Activated T-cell treated with anti-CD3 and anti-CD28 coated beads, Interleukin-2, amount 50 U/mL, for 72 hours (primary cell): ENCODE data around the gene DRD4. TPM values are rescaled to one million over a fixed set of nuclear protein-coding genes. Genes with fewer than 3 reads are reported as not detected.
"Not testable (repeated sequence)": the region's sequence is repeated elsewhere in the genome, so short reads cannot be mapped to it uniquely, and the experiment has no call there.

Source experiments
- ATAC-seq, 2 donors: fragments of 150-1000 bp; cut with Tn5 transposase; replicated peaks in 1 of 2; 2 replicates each; pipeline ENCODE4 v1.10.0; 2021; ENCODE audit warnings: moderate library complexity in 2 of 2, mild to moderate bottlenecking in 1 of 2
- DNase-seq, 2 donors: peaks; one replicate each; pipeline ENCODE4 v3.0.0; 2021 to 2022; ENCODE audit warnings: mixed read lengths in 1 of 2
- H3K27ac Mint-ChIP-seq: one replicate; pipeline ENCODE4 v1.8.0; 2022; ENCODE audit warnings: mild to moderate bottlenecking, moderate library complexity, mixed read lengths
- H3K27me3 Mint-ChIP-seq: one replicate; pipeline ENCODE4 v1.8.0; 2022; ENCODE audit warnings: low read depth, mixed read lengths
- H3K36me3 Mint-ChIP-seq, 2 donors: one replicate each; pipeline ENCODE4 v1.8.0; 2022; ENCODE audit warnings: mixed read lengths in 2 of 2, mild to moderate bottlenecking in 1 of 2; ENCODE audit not compliant: insufficient read depth in 2 of 2
- H3K4me1 Mint-ChIP-seq: one replicate; pipeline ENCODE4 v1.8.0; 2022; ENCODE audit warnings: low read depth, mixed read lengths
- H3K4me3 Mint-ChIP-seq, 2 donors: one replicate each; pipeline ENCODE4 v1.8.0; 2022; ENCODE audit warnings: mild to moderate bottlenecking in 2 of 2, mixed read lengths in 2 of 2, moderate library complexity in 2 of 2
- H3K9me3 Mint-ChIP-seq, 2 donors: one replicate each; pipeline ENCODE4 v1.8.0; 2022; ENCODE audit warnings: mixed read lengths in 2 of 2
- total RNA-seq, 2 donors: library from RNA; stranded (reverse); gene quantifications; one replicate each; pipeline ENCODE4 v1.2.3, GENCODE V29; 2022

Gene DRD4
- total RNA-seq, 2 donors from 2014 or later, result 1.7 to 2.0 TPM

- not testable (repeated sequence) for DNase-seq, H3K27ac Mint-ChIP-seq, H3K9me3 Mint-ChIP-seq, H3K27me3 Mint-ChIP-seq, ATAC-seq, H3K36me3 Mint-ChIP-seq, H3K4me3 Mint-ChIP-seq, H3K4me1 Mint-ChIP-seq
These were observed 10.6 kb downstream of the DRD4 start for GRCh38 chr11:647672-648158.

- DNase-seq, result no peak
- no peak for ATAC-seq
- H3K9me3 Mint-ChIP-seq, result no peaks in the 10 kb centered on the region
- no peaks in the 10 kb centered on the region for H3K27me3 Mint-ChIP-seq
- H3K27ac Mint-ChIP-seq, result no peak overlapping the region
- peaks cover 4% of the 10 kb centered on the region for H3K4me1 Mint-ChIP-seq
- peaks cover 3 to 12% of the 10 kb centered on the region in 2 donors for H3K36me3 Mint-ChIP-seq
- no peak overlapping the region for H3K4me3 Mint-ChIP-seq
These were observed 13.4 kb downstream of the DRD4 start for GRCh38 chr11:650482-650881.

- DNase-seq, H3K4me1 Mint-ChIP-seq, H3K4me3 Mint-ChIP-seq, H3K9me3 Mint-ChIP-seq, H3K36me3 Mint-ChIP-seq, ATAC-seq, H3K27ac Mint-ChIP-seq, H3K27me3 Mint-ChIP-seq: not testable (repeated sequence)
These were observed 16.1 kb downstream of the DRD4 start for GRCh38 chr11:653136-653535.

- no peak overlapping the region for H3K27ac Mint-ChIP-seq
- no peak for ATAC-seq
These were observed 16.8 kb downstream of the DRD4 start for GRCh38 chr11:653837-654236.

GRCh38 chr11:654444-654843, 17.4 kb downstream of the DRD4 start:
- not testable (repeated sequence) for H3K27ac Mint-ChIP-seq, H3K9me3 Mint-ChIP-seq, H3K4me1 Mint-ChIP-seq, H3K4me3 Mint-ChIP-seq, ATAC-seq, H3K27me3 Mint-ChIP-seq, H3K36me3 Mint-ChIP-seq, DNase-seq

More at GRCh38 chr11:653837-654236, 16.8 kb downstream of the DRD4 start:
- Mint-ChIP-seq H3K27me3 (no peaks in the 10 kb centered on the region), H3K36me3 (peaks cover 3 to 10% of the 10 kb centered on the region in 2 donors), H3K9me3 (no peaks in the 10 kb centered on the region), H3K4me1 (no peaks in the 10 kb centered on the region), H3K4me3 (no peak overlapping the region)
- DNase-seq, result no peak

GRCh38 chr11:655036-655726, 18.1 kb downstream of the DRD4 start:
- no peak overlapping the region for H3K27ac Mint-ChIP-seq
- peaks cover 3 to 6% of the 10 kb centered on the region in 2 donors for H3K36me3 Mint-ChIP-seq
- no peaks in the 10 kb centered on the region for H3K9me3 Mint-ChIP-seq

GRCh38 chr11:656426-656825, 19.4 kb downstream of the DRD4 start:
- ATAC-seq (peak in 1 of 2 donors; percentile 22), DNase-seq (no peak)
- Mint-ChIP-seq H3K4me1 (no peaks in the 10 kb centered on the region), H3K4me3 (no peak overlapping the region), H3K27ac (no peak overlapping the region), H3K9me3 (no peaks in the 10 kb centered on the region), H3K27me3 (no peaks in the 10 kb centered on the region), H3K36me3 (peaks cover 3 to 5% of the 10 kb centered on the region in 2 donors)

More at GRCh38 chr11:655036-655726, 18.1 kb downstream of the DRD4 start:
- Mint-ChIP-seq H3K4me1 (no peaks in the 10 kb centered on the region), H3K27me3 (no peaks in the 10 kb centered on the region), H3K4me3 (no peak overlapping the region)
- DNase-seq, result no peak
- no peak for ATAC-seq

- no peak overlapping the region for H3K27ac Mint-ChIP-seq
- H3K4me3 Mint-ChIP-seq, result no peak overlapping the region
- H3K9me3 Mint-ChIP-seq, result no peaks in the 10 kb centered on the region
- no peaks in the 10 kb centered on the region for H3K27me3 Mint-ChIP-seq
- no peak for DNase-seq
- H3K4me1 Mint-ChIP-seq, result no peaks in the 10 kb centered on the region
- peak in 1 of 2 donors; percentile 11 for ATAC-seq
- peaks cover 3 to 4% of the 10 kb centered on the region in 2 donors for H3K36me3 Mint-ChIP-seq
These were observed 19.8 kb downstream of the DRD4 start for GRCh38 chr11:656866-657265.

GRCh38 chr11:657691-658126, 20.6 kb downstream of the DRD4 start:
- Mint-ChIP-seq H3K9me3 (no peaks in the 10 kb centered on the region), H3K4me3 (no peak overlapping the region), H3K36me3 (peaks cover 1 to 4% of the 10 kb centered on the region in 2 donors), H3K4me1 (no peaks in the 10 kb centered on the region), H3K27me3 (no peaks in the 10 kb centered on the region), H3K27ac (no peak overlapping the region)
- no peak for DNase-seq
- no peak for ATAC-seq

- Mint-ChIP-seq H3K36me3 (peaks cover 1 to 4% of the 10 kb centered on the region in 2 donors), H3K9me3 (no peaks in the 10 kb centered on the region), H3K4me3 (no peak overlapping the region), H3K4me1 (no peaks in the 10 kb centered on the region), H3K27ac (no peak overlapping the region), H3K27me3 (no peaks in the 10 kb centered on the region)
- ATAC-seq (no peak), DNase-seq (no peak)
These were observed 22.5 kb downstream of the DRD4 start for GRCh38 chr11:659532-660085.

GRCh38 chr11:660281-660680, 23.2 kb downstream of the DRD4 start:
- ATAC-seq (no peak), DNase-seq (no peak)
- no peak overlapping the region for H3K27ac Mint-ChIP-seq
- no peaks in the 10 kb centered on the region for H3K4me1 Mint-ChIP-seq
- no peaks in the 10 kb centered on the region for H3K27me3 Mint-ChIP-seq
- no peak overlapping the region for H3K4me3 Mint-ChIP-seq
- H3K9me3 Mint-ChIP-seq, result no peaks in the 10 kb centered on the region
- peaks cover 0 to 2% of the 10 kb centered on the region in 2 donors for H3K36me3 Mint-ChIP-seq

GRCh38 chr11:660681-661444, 23.8 kb downstream of the DRD4 start:
- no peak for DNase-seq

GRCh38 chr11:662689-663274, 25.7 kb downstream of the DRD4 start:
- Mint-ChIP-seq H3K36me3 (peaks cover 0 to 8% of the 10 kb centered on the region in 2 donors), H3K4me3 (no peak overlapping the region), H3K27ac (no peak overlapping the region), H3K9me3 (no peaks in the 10 kb centered on the region), H3K27me3 (no peaks in the 10 kb centered on the region), H3K4me1 (no peaks in the 10 kb centered on the region)
- ATAC-seq (peak; percentile 73 to 75), DNase-seq (peak; percentile 58 to 59)

More at GRCh38 chr11:660681-661444, 23.8 kb downstream of the DRD4 start:
- Mint-ChIP-seq H3K4me1 (no peaks in the 10 kb centered on the region), H3K27ac (no peak overlapping the region), H3K9me3 (no peaks in the 10 kb centered on the region), H3K4me3 (no peak overlapping the region), H3K27me3 (no peaks in the 10 kb centered on the region), H3K36me3 (peaks cover 0 to 6% of the 10 kb centered on the region in 2 donors)
- no peak for ATAC-seq
